Sigmoid colon (tissue), 7 donors: ENCODE data around the gene TMEM69. TPM values are rescaled to one million over a fixed set of nuclear protein-coding genes. Genes with fewer than 3 reads are reported as not detected.

Source experiments
- DNase-seq: peaks from one replicate; pipeline ENCODE4 v3.0.0-alpha.2; 2019
- H3K27ac ChIP-seq, 4 donors: fragments of 200-600 bp; sonication (generic); one replicate each; pipeline ENCODE4 v1.5.1; 2016 to 2019; ENCODE audit warnings: mild to moderate bottlenecking in 1 of 4
- H3K27me3 ChIP-seq, 3 donors: fragments of 200-600 bp; sonication (generic); one replicate each; pipeline ENCODE4 v1.5.1; 2019; ENCODE audit warnings: mild to moderate bottlenecking in 1 of 3
- H3K36me3 ChIP-seq, 4 donors: fragments of 200-600 bp; sonication (generic); one replicate each; pipeline ENCODE4 v1.5.1; 2016 to 2019
- H3K4me1 ChIP-seq, 4 donors: fragments of 200-600 bp; sonication (generic); one replicate each; pipeline ENCODE4 v1.5.1; 2017 to 2019
- H3K4me3 ChIP-seq, 4 donors: fragments of 200-600 bp; sonication (generic); one replicate each; pipeline ENCODE4 v1.5.1; 2017 to 2019; ENCODE audit warnings: mild to moderate bottlenecking in 2 of 4, moderate library complexity in 1 of 4
- H3K9me3 ChIP-seq, 4 donors: fragments of 200-600 bp in 3 of 4; sonication (generic) in 3 of 4; one replicate each; pipeline versions ENCODE4 v1.5.1 to v1.6.1; 2013 to 2019
- EP300 ChIP-seq, 4 donors: sonication (generic); formaldehyde crosslinking; IDR thresholded peaks; one replicate each; pipeline ENCODE4 v1.6.1; 2017; ENCODE audit warnings: antibody characterized with exemption in 4 of 4
- POLR2A ChIP-seq, 2 donors: fragments of 450-650 bp; IDR thresholded peaks; one replicate each; pipeline ENCODE4 v1.6.1; 2016; ENCODE audit warnings: antibody characterized with exemption in 2 of 2, mild to moderate bottlenecking in 2 of 2, moderate library complexity in 2 of 2
- POLR2AphosphoS5 ChIP-seq, 4 donors: sonication (generic); formaldehyde crosslinking; IDR thresholded peaks; one replicate each; pipeline ENCODE4 v1.6.1; 2017; ENCODE audit warnings: antibody characterized with exemption in 4 of 4
- WGBS, 2 donors: extraction: QIAGEN DNeasy Blood & Tissue Kit; methylation state at CpG; one replicate each; pipeline ENCODE4 v1.1.7; 2013; 5-methylcytosine and 5-hydroxymethylcytosine counted together
- intact Hi-C: fragments of 100-400 bp; cut with DNase I; formaldehyde crosslinking; loops from one replicate; pipeline ENCODE4 v1.15.1; 2023
- polyA plus RNA-seq, 3 donors: library from polyadenylated mRNA; stranded (reverse); fragments of 200-250 nt; gene quantifications; one replicate each; pipeline ENCODE4 v1.2.3, GENCODE V29; 2013
- total RNA-seq, 4 donors: library from RNA; depleted of rRNA; stranded (reverse); fragments of >200 nt; gene quantifications; one replicate each; pipeline ENCODE4 v1.1.0, GENCODE V29; 2016
- TF ChIP-seq, protein P1 (sequence below), 4 experiments: fragments of 450-650 bp in 3 of 4; fragments of 200-600 bp in 1 of 4; IDR thresholded peaks; one replicate each; pipeline ENCODE4 v1.5.1; 2016 to 2019; ENCODE audit warnings: antibody characterized with exemption in 4 of 4, mild to moderate bottlenecking in 3 of 4, moderate library complexity in 2 of 4
- donor health status: healthy with polysubstance abuse.
- donor health status: Bipolar disorder and iron deficiency.
- donor health status: healthy.

TMEM69 gene
- total and polyA plus RNA-seq, 7 donors: 12.7 to 31.0 (median 24.6) TPM

DNA sequence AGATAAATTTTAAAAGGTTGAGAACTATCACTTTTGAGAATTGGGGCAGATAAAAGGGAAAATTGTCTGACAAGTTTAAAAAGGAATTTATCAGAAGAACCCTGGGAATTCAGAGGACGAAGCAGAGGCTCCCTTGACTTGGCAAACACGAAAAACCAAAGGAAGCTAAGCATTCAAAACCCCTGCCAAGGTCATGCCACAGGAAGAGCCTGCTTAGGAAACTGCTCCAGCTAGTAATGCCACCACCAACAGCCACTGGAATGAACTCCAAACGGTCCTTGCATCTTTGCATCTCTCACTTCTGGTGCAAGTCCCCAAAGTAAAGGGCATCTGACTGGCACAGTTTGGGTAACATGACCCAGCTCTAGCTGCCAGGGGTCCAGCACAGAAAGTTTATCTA is 8.9 kb upstream of the TMEM69 start:
- no peak for DNase-seq
- intact Hi-C loops: no loop called here
- WGBS, 2 donors: 8 to 15% methylated on average over 3 of the region's 3 CpGs
- no peak overlapping the region for H3K4me3 ChIP-seq
- TF ChIP-seq, protein P1, sequence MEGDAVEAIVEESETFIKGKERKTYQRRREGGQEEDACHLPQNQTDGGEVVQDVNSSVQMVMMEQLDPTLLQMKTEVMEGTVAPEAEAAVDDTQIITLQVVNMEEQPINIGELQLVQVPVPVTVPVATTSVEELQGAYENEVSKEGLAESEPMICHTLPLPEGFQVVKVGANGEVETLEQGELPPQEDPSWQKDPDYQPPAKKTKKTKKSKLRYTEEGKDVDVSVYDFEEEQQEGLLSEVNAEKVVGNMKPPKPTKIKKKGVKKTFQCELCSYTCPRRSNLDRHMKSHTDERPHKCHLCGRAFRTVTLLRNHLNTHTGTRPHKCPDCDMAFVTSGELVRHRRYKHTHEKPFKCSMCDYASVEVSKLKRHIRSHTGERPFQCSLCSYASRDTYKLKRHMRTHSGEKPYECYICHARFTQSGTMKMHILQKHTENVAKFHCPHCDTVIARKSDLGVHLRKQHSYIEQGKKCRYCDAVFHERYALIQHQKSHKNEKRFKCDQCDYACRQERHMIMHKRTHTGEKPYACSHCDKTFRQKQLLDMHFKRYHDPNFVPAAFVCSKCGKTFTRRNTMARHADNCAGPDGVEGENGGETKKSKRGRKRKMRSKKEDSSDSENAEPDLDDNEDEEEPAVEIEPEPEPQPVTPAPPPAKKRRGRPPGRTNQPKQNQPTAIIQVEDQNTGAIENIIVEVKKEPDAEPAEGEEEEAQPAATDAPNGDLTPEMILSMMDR (IDR thresholded peaks at IDR 0.05): no peak
- TF ChIP-seq POLR2AphosphoS5 (IDR thresholded peaks at IDR 0.05) (no peak), POLR2A (IDR thresholded peaks at IDR 0.05) (no peak), EP300 (IDR thresholded peaks at IDR 0.05) (no peak)
- H3K27ac ChIP-seq: peak overlapping the region; percentile 11 to 46 (median 22)
- peaks cover 0 to 93% (median 72%) of the 10 kb centered on the region in 4 donors for H3K4me1 ChIP-seq
- H3K36me3 ChIP-seq: no peaks in the 10 kb centered on the region
- H3K27me3 ChIP-seq: no peaks in the 10 kb centered on the region
- H3K9me3 ChIP-seq: no peaks in the 10 kb centered on the region

DNA sequence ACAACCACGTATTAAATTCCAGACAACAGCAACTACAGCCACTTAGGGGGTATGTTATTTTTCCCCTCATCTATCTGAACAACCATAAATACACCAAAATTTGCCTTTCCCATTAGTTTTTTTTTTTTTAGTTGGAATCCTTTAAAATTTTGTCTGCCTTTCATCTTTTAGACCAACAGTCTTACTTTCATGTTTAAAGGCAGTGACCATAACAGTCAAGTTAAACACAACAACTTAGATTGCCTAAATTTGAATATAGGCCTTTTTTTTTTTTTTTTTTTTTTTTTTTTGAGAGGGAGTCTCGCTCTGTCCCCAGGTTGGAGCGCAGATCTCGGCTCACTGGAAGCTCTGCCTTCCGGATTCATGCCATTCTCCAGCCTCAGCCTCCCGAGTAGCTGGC is 5.0 kb upstream of the TMEM69 start:
- TF ChIP-seq, protein P1 (IDR thresholded peaks at IDR 0.05): no peak
- TF ChIP-seq POLR2AphosphoS5 (IDR thresholded peaks at IDR 0.05): no peak
- TF ChIP-seq EP300 (IDR thresholded peaks at IDR 0.05): no peak
- no peak for TF ChIP-seq POLR2A (IDR thresholded peaks at IDR 0.05)
- intact Hi-C loops: loop anchor here (10.0 kb wide), 1 partner anchor 178 kb away; the partner anchor contains the start of genes CCDC163 and MMACHC
- H3K27ac ChIP-seq: no peak overlapping the region

DNA sequence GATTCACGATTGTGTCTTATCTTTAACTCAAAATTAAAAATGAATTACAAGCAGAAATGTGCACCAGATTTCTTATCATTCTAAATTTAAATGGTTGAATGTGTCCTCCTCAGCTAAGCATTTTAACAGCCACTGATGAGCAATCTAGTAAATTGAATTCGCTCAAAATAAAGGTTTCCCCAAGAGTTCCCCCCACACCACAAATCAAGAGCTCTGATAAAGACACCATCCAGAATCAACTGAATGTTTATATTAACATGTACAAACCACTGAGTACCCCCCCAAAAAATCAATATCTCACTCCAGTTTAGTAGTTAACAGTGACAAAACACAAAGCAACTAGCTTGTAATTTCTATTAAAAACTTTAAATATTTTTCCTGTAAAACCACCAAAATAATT is 3.6 kb upstream of the TMEM69 start:
- Histone ChIP-seq H3K4me1 (peaks cover 0 to 75% (median 66%) of the 10 kb centered on the region in 4 donors), H3K36me3 (no peaks in the 10 kb centered on the region), H3K9me3 (no peaks in the 10 kb centered on the region), H3K4me3 (peak overlapping the region in 2 of 4 donors; percentile 77 to 96), H3K27me3 (no peaks in the 10 kb centered on the region), H3K27ac (no peak overlapping the region)
- WGBS, 2 donors: 8 to 35% methylated on average over 2 of the region's 2 CpGs
- no peak for DNase-seq
- TF ChIP-seq POLR2AphosphoS5 (IDR thresholded peaks at IDR 0.05): no peak
- TF ChIP-seq, protein P1 (IDR thresholded peaks at IDR 0.05): no peak
- no peak for TF ChIP-seq EP300 (IDR thresholded peaks at IDR 0.05)
- no peak for TF ChIP-seq POLR2A (IDR thresholded peaks at IDR 0.05)
- intact Hi-C loops: loop anchor here (2.0 to 10.0 kb wide), 2 partner anchors 100 to 180 kb away; partner anchors contain the start of genes CCDC163, MMACHC and NASP

More for the DNA sequence above, 5.0 kb upstream of the TMEM69 start:
- H3K4me3 ChIP-seq: no peak overlapping the region
- 54 to 83% methylated on average over 6 of the region's 6 CpGs for WGBS, 2 donors
- peaks cover 0 to 79% (median 69%) of the 10 kb centered on the region in 4 donors for H3K4me1 ChIP-seq
- no peaks in the 10 kb centered on the region for H3K9me3 ChIP-seq
- no peak for DNase-seq
- no peaks in the 10 kb centered on the region for H3K36me3 ChIP-seq
- H3K27me3 ChIP-seq: no peaks in the 10 kb centered on the region

DNA sequence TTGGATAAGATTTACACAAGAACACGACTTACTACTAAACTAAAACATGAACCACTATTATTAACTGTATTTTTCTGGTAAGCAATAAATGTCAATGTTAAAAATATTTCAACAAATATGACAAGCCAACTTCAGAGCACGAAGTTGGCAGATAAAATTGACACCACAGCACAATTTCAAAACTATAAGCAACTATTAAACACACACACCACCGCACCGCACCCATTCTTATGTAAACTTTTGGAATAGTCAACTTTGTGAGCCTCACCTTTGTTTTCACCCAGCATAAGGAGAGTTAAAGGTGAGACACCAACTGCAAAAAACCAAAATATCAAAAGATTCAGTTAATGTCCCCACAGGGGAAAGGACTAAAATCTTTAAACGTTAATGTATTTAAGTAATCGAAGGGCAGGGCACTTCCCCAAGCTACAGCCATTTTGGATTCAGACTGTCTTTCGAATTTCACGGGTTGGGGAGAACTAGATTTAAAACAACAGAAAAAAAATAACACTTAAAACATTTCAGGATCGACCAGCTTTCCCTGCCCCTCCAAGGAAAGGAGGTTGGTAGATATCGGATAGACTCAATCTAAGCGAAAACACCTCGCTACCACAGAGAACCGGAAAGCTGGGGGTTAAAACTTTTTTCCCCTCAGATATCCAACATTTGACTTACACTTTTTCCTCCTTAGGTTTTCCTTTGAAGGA is 2.5 kb upstream of the TMEM69 start:
- no peaks in the 10 kb centered on the region for H3K36me3 ChIP-seq
- no peak for DNase-seq
- peaks cover 0 to 71% (median 58%) of the 10 kb centered on the region in 4 donors for H3K4me1 ChIP-seq
- H3K4me3 ChIP-seq: peak overlapping the region; percentile 63 to 96 (median 81)
- peak overlapping the region; percentile 97 to 99 (median 98) for H3K27ac ChIP-seq
- TF ChIP-seq POLR2A (IDR thresholded peaks at IDR 0.05) (no peak), POLR2AphosphoS5 (IDR thresholded peaks at IDR 0.05) (no peak)
- no peaks in the 10 kb centered on the region for H3K9me3 ChIP-seq
- 0% methylated on average over 13 of the region's 13 CpGs for WGBS, 2 donors
- no peaks in the 10 kb centered on the region for H3K27me3 ChIP-seq
- intact Hi-C loops: loop anchor here (2.0 to 10.0 kb wide), 6 partner anchors 67 to 673 kb away; partner anchors contain the start of genes CCDC163, HECTD3, IPP and MMACHC

DNA sequence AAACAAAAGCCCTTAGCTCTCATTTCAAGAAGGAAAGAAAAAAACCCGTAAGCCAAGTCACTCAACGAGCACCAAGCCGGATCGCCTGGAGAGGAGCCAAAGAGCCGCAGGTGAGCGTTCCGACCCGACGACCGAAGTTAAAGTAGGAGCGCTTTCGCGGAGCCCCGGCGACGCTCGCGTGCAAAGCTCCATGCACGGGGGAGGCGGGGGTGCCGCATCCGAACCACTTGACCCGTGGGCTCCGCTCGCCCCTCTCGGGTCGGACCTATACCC is 2.0 kb upstream of the TMEM69 start:
- H3K4me3 ChIP-seq: peak overlapping the region; percentile 63 to 96 (median 81)
- intact Hi-C loops: loop anchor here (2.0 to 10.0 kb wide), 5 partner anchors 66 to 674 kb away; partner anchors contain the start of genes CCDC163, HECTD3, IPP and MMACHC
- WGBS, 2 donors: 0 to 1% methylated on average over 27 of the region's 27 CpGs
- no peaks in the 10 kb centered on the region for H3K9me3 ChIP-seq
- TF ChIP-seq EP300 (IDR thresholded peaks at IDR 0.05) (no peak), POLR2A (IDR thresholded peaks at IDR 0.05) (no peak), POLR2AphosphoS5 (IDR thresholded peaks at IDR 0.05) (no peak)
- TF ChIP-seq, protein P1 (IDR thresholded peaks at IDR 0.05): no peak
- H3K27ac ChIP-seq: peak overlapping the region; percentile 97 to 99 (median 98)
- DNase-seq: peak; percentile 79
- peaks cover 0 to 66% (median 53%) of the 10 kb centered on the region in 4 donors for H3K4me1 ChIP-seq
- no peaks in the 10 kb centered on the region for H3K27me3 ChIP-seq
- peaks cover 0 to 2% (median 0%) of the 10 kb centered on the region in 4 donors for H3K36me3 ChIP-seq
